ENCODE data around the gene MTREX.
A peak's percentile ranks its signal among the peaks of the same experiment; 100 is the strongest.

MTREX gene

DNA sequence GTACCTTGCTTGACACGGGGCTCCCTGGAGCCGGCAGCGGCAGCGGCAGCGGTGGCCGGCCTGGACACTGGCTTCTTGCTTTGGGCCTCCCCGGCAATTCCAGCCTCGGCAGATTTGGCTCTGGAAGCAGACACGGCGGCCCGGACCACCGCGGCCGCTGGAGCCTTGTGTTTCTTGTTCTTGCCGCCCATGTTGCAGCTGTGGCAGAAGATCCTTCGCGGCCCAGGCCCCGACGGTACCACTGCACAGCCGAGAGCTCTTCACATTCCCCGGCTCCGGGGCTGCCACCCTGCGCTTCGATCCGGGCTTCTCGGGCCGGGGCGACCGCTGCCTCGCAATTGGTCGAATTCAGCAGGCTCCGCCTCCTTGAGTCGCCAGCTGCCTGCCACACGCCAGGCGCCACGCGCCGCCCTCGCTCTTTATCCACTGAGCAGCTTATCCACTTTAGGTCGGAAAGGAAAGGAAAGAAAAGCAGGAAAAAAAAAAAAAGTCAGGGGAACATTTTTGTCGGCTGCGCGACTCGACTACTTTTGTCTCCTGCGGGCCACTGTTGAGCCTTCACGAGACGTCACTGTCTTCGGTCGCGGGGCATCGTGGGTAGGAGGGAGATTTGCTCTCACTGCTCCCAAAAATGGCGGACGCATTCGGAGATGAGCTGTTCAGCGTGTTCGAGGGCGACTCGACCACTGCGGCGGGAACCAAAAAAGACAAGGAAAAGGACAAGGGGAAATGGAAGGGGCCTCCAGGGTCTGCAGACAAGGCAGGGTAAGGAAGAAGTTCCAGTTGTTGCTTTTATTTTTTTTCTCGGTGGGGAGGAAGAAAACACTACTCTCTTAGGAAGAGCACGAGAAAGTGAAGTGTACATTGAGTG lies at the start of gene MTREX, which contains the start of gene DHX29:
Gene MTREX (plus strand): TSS at position 607 of the 871 bp plus-strand sequence. CDS start 25 bp downstream, at position 632.
Gene DHX29 (minus strand): TSS at position 312 of the 871 bp plus-strand sequence. CDS start 121 bp downstream, at position 191.
- Histone ChIP-seq H3K9me3 (ENCODE audit: control insufficient read depth in 1 of 2, low read length in 2 of 2) (no peaks in the 10 kb centered on the region), H3K27me3 (ENCODE audit: low read depth, low read length) (no peaks in the 10 kb centered on the region), H3K4me1 (ENCODE audit: control insufficient read depth in 1 of 2, insufficient read depth in 2 of 2, low read length in 2 of 2) (peaks cover 22 to 58% of the 10 kb centered on the region in 2 donors), H3K27ac (ENCODE audit: low read length) (peak within 1 kb of the TSS; percentile 95), H3K4me3 (ENCODE audit: low read depth in 1 of 2, low read length in 2 of 2) (peak within 1 kb of the TSS; percentile 64 to 98), H3K36me3 (ENCODE audit: control insufficient read depth in 1 of 2, insufficient read depth in 2 of 2, low read length in 2 of 2) (no peaks in the 10 kb centered on the region)

DNA sequence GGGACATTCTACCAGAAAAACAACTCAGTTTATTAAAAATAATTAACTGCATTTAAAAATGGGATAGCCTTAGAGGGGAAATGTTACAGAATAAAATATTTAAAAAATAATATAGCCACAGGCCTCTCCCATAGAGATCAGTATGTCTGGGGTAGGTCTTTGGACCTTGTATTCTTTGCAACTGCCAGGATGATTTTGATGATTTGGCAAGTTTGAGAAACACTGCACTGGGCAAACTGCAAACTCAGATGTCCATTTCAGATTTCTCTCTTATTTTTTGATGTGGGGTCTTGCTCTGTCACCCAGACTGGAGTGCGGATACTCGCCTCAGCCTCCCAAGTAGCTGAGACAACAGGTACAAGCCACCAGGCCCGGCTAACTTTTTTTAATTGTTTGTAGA lies 49.5 kb upstream of the MTREX start:
- Histone ChIP-seq H3K9me3 (ENCODE audit: control insufficient read depth in 1 of 2, low read length in 2 of 2) (no peaks in the 10 kb centered on the region), H3K4me1 (ENCODE audit: control insufficient read depth in 1 of 2, insufficient read depth in 2 of 2, low read length in 2 of 2) (no peaks in the 10 kb centered on the region), H3K36me3 (ENCODE audit: control insufficient read depth in 1 of 2, insufficient read depth in 2 of 2, low read length in 2 of 2) (peaks cover 43 to 69% of the 10 kb centered on the region in 2 donors), H3K27me3 (ENCODE audit: low read depth, low read length) (no peaks in the 10 kb centered on the region), H3K27ac (ENCODE audit: low read length) (no peak overlapping the region), H3K4me3 (ENCODE audit: low read depth in 1 of 2, low read length in 2 of 2) (no peak overlapping the region)

DNA sequence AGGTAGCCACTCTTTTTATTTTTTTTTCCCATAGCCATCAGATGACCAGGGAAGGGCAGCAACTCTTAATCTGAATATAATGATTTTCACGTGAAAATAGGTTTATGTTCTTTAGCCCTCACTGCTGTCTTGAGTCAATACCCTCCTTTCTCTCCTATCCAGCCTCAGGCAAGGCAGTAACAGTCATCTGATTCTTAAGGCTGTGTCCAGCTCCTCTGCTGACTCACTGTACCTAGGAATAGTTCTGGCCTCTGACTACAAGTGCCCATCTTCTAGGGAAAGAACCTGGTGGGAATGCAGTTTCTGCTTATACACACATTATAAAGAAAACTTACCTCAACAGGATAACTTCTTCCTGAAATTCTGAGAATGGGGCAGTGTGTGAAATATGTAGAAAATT lies 31.0 kb upstream of the MTREX start:
- peaks cover 45 to 72% of the 10 kb centered on the region in 2 donors for H3K36me3 ChIP-seq (ENCODE audit: control insufficient read depth in 1 of 2, insufficient read depth in 2 of 2, low read length in 2 of 2)
- no peaks in the 10 kb centered on the region for H3K9me3 ChIP-seq (ENCODE audit: control insufficient read depth in 1 of 2, low read length in 2 of 2)
- H3K4me3 ChIP-seq (ENCODE audit: low read depth in 1 of 2, low read length in 2 of 2) = no peak overlapping the region
- H3K4me1 ChIP-seq (ENCODE audit: control insufficient read depth in 1 of 2, insufficient read depth in 2 of 2, low read length in 2 of 2) = no peaks in the 10 kb centered on the region
- H3K27ac ChIP-seq (ENCODE audit: low read length) = no peak overlapping the region
- H3K27me3 ChIP-seq (ENCODE audit: low read depth, low read length) = no peaks in the 10 kb centered on the region

DNA sequence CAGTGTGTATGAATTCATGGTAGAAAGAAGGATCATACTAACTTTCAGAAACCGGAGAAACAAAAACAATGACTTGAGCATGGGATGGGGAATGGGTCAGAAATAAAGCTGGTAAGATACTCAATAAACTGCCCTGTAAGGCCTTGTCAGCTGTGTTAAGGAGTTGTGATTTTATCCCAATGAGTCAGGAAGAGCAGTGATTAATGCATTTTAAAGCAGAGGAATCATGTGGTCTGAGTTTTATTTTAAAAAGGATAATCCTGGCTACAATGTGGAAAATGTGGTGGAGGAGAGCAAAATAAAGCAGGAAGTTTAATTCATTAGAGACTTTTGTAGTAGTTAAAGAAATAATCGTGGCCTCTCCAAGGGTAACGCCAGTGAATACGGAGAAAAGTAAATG lies 29.0 kb upstream of the MTREX start:
- Histone ChIP-seq H3K9me3 (ENCODE audit: control insufficient read depth in 1 of 2, low read length in 2 of 2) (no peaks in the 10 kb centered on the region), H3K36me3 (ENCODE audit: control insufficient read depth in 1 of 2, insufficient read depth in 2 of 2, low read length in 2 of 2) (peaks cover 48 to 72% of the 10 kb centered on the region in 2 donors), H3K4me3 (ENCODE audit: low read depth in 1 of 2, low read length in 2 of 2) (no peak overlapping the region), H3K27ac (ENCODE audit: low read length) (no peak overlapping the region), H3K27me3 (ENCODE audit: low read depth, low read length) (no peaks in the 10 kb centered on the region), H3K4me1 (ENCODE audit: control insufficient read depth in 1 of 2, insufficient read depth in 2 of 2, low read length in 2 of 2) (no peaks in the 10 kb centered on the region)

- Histone ChIP-seq H3K27ac (ENCODE audit: low read length) (no peak overlapping the region), H3K4me3 (ENCODE audit: low read depth in 1 of 2, low read length in 2 of 2) (no peak overlapping the region), H3K27me3 (ENCODE audit: low read depth, low read length) (no peaks in the 10 kb centered on the region), H3K36me3 (ENCODE audit: control insufficient read depth in 1 of 2, insufficient read depth in 2 of 2, low read length in 2 of 2) (peaks cover 52 to 69% of the 10 kb centered on the region in 2 donors), H3K4me1 (ENCODE audit: control insufficient read depth in 1 of 2, insufficient read depth in 2 of 2, low read length in 2 of 2) (no peaks in the 10 kb centered on the region), H3K9me3 (ENCODE audit: control insufficient read depth in 1 of 2, low read length in 2 of 2) (no peaks in the 10 kb centered on the region)
Measured at GRCh38 chr5:55286411-55286933, 21.3 kb upstream of the MTREX start.

DNA sequence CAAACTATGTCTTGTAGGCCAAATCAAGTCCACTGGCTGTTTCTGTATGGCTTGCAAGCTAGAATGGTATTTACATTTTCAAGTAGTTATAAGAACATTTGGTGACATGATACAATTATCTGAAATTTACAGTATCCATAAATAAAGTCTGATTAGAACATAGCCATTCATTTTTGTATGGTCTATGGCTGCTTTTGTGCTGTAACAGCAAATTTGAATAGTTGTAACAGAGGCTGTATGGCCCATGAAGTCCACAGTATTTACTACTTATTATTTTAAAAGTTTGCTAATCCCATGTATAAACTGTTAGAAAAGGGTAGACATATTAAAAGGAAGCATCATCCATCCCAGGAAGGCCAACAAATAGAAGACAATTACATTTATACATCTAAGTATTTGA lies 18.0 kb upstream of the MTREX start:
- Histone ChIP-seq H3K4me1 (ENCODE audit: control insufficient read depth in 1 of 2, insufficient read depth in 2 of 2, low read length in 2 of 2) (no peaks in the 10 kb centered on the region), H3K4me3 (ENCODE audit: low read depth in 1 of 2, low read length in 2 of 2) (no peak overlapping the region), H3K27ac (ENCODE audit: low read length) (no peak overlapping the region), H3K27me3 (ENCODE audit: low read depth, low read length) (no peaks in the 10 kb centered on the region), H3K36me3 (ENCODE audit: control insufficient read depth in 1 of 2, insufficient read depth in 2 of 2, low read length in 2 of 2) (peaks cover 56 to 74% of the 10 kb centered on the region in 2 donors), H3K9me3 (ENCODE audit: control insufficient read depth in 1 of 2, low read length in 2 of 2) (no peaks in the 10 kb centered on the region)

GRCh38 chr5:55290991-55291390 lies 16.8 kb upstream of the MTREX start:
- Histone ChIP-seq H3K27me3 (ENCODE audit: low read depth, low read length) (no peaks in the 10 kb centered on the region), H3K9me3 (ENCODE audit: control insufficient read depth in 1 of 2, low read length in 2 of 2) (no peaks in the 10 kb centered on the region), H3K4me3 (ENCODE audit: low read depth in 1 of 2, low read length in 2 of 2) (no peak overlapping the region), H3K4me1 (ENCODE audit: control insufficient read depth in 1 of 2, insufficient read depth in 2 of 2, low read length in 2 of 2) (no peaks in the 10 kb centered on the region), H3K36me3 (ENCODE audit: control insufficient read depth in 1 of 2, insufficient read depth in 2 of 2, low read length in 2 of 2) (peaks cover 55 to 72% of the 10 kb centered on the region in 2 donors), H3K27ac (ENCODE audit: low read length) (no peak overlapping the region)

GRCh38 chr5:55294935-55295334 lies 12.9 kb upstream of the MTREX start:
- H3K27ac ChIP-seq (ENCODE audit: low read length) = no peak overlapping the region
- no peaks in the 10 kb centered on the region for H3K9me3 ChIP-seq (ENCODE audit: control insufficient read depth in 1 of 2, low read length in 2 of 2)
- peaks cover 52 to 53% of the 10 kb centered on the region in 2 donors for H3K36me3 ChIP-seq (ENCODE audit: control insufficient read depth in 1 of 2, insufficient read depth in 2 of 2, low read length in 2 of 2)
- no peaks in the 10 kb centered on the region for H3K27me3 ChIP-seq (ENCODE audit: low read depth, low read length)
- no peaks in the 10 kb centered on the region for H3K4me1 ChIP-seq (ENCODE audit: control insufficient read depth in 1 of 2, insufficient read depth in 2 of 2, low read length in 2 of 2)
- no peak overlapping the region for H3K4me3 ChIP-seq (ENCODE audit: low read depth in 1 of 2, low read length in 2 of 2)

GRCh38 chr5:55300890-55301289 lies 6.9 kb upstream of the MTREX start:
- Histone ChIP-seq H3K27me3 (ENCODE audit: low read depth, low read length) (no peaks in the 10 kb centered on the region), H3K36me3 (ENCODE audit: control insufficient read depth in 1 of 2, insufficient read depth in 2 of 2, low read length in 2 of 2) (peaks cover 12 to 18% of the 10 kb centered on the region in 2 donors), H3K4me3 (ENCODE audit: low read depth in 1 of 2, low read length in 2 of 2) (no peak overlapping the region), H3K4me1 (ENCODE audit: control insufficient read depth in 1 of 2, insufficient read depth in 2 of 2, low read length in 2 of 2) (peaks cover 8 to 26% of the 10 kb centered on the region in 2 donors), H3K9me3 (ENCODE audit: control insufficient read depth in 1 of 2, low read length in 2 of 2) (peaks cover 0 to 4% of the 10 kb centered on the region in 2 donors), H3K27ac (ENCODE audit: low read length) (no peak overlapping the region)

- no peak overlapping the region for H3K4me3 ChIP-seq (ENCODE audit: low read depth in 1 of 2, low read length in 2 of 2)
- peak overlapping the region; percentile 4 for H3K27ac ChIP-seq (ENCODE audit: low read length)
- H3K4me1 ChIP-seq (ENCODE audit: control insufficient read depth in 1 of 2, insufficient read depth in 2 of 2, low read length in 2 of 2) = peaks cover 15 to 37% of the 10 kb centered on the region in 2 donors
- no peaks in the 10 kb centered on the region for H3K27me3 ChIP-seq (ENCODE audit: low read depth, low read length)
- H3K36me3 ChIP-seq (ENCODE audit: control insufficient read depth in 1 of 2, insufficient read depth in 2 of 2, low read length in 2 of 2) = peaks cover 6 to 7% of the 10 kb centered on the region in 2 donors
- peaks cover 0 to 4% of the 10 kb centered on the region in 2 donors for H3K9me3 ChIP-seq (ENCODE audit: control insufficient read depth in 1 of 2, low read length in 2 of 2)
Measured at GRCh38 chr5:55303238-55303690, 4.5 kb upstream of the MTREX start.

- Histone ChIP-seq H3K27ac (ENCODE audit: low read length) (no peak overlapping the region), H3K9me3 (ENCODE audit: control insufficient read depth in 1 of 2, low read length in 2 of 2) (peaks cover 0 to 4% of the 10 kb centered on the region in 2 donors), H3K4me1 (ENCODE audit: control insufficient read depth in 1 of 2, insufficient read depth in 2 of 2, low read length in 2 of 2) (peaks cover 22 to 43% of the 10 kb centered on the region in 2 donors), H3K27me3 (ENCODE audit: low read depth, low read length) (no peaks in the 10 kb centered on the region), H3K4me3 (ENCODE audit: low read depth in 1 of 2, low read length in 2 of 2) (no peak overlapping the region), H3K36me3 (ENCODE audit: control insufficient read depth in 1 of 2, insufficient read depth in 2 of 2, low read length in 2 of 2) (peaks cover 5 to 6% of the 10 kb centered on the region in 2 donors)
Measured at GRCh38 chr5:55304584-55304983, 3.2 kb upstream of the MTREX start.

Data from muscle layer of duodenum (tissue), 2 donors.